Measurements from ENCODE around the gene MTHFD1L. TPM values are rescaled to one million over a fixed set of nuclear protein-coding genes. Genes with fewer than 3 reads are reported as not detected.

Gene MTHFD1L
- total RNA-seq, 4 donors from 2014 or later: 3.0 to 9.4 (median 5.2) TPM

DNA sequence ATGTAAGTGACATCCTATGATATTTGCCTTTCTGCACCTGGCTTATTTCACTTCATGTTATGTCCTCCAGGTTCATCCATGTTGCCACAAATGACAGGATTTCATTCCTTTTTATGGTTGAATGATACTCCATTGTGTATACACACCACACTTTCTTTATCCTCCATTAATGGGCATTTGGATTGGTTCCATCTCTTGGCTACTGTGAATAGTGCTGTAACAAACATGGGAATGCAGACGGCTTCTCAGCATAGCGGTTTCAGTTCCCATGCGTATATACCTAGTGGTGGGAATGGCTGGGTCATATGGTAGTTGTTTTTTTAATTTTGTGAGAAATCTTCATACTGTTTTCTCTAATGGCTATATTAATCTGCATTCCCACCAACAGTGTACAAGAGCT, 14.8 kb downstream of the MTHFD1L start:
- Histone ChIP-seq H3K4me1 (peaks cover 31% of the 10 kb centered on the region), H3K9me3 (no peaks in the 10 kb centered on the region), H3K27me3 (no peaks in the 10 kb centered on the region), H3K36me3 (no peaks in the 10 kb centered on the region), H3K4me3 (no peak overlapping the region), H3K27ac (no peak overlapping the region)
- WGBS: 95% methylated on average over 3 of the region's 3 CpGs
- DNase-seq (ENCODE audit: low spot score in 2 of 2): no peak
- TF ChIP-seq POLR2AphosphoS5 (IDR thresholded peaks at IDR 0.05) (no peak), POLR2A (IDR thresholded peaks at IDR 0.05) (no peak), EP300 (IDR thresholded peaks at IDR 0.05) (no peak)
- TF ChIP-seq, protein P1, sequence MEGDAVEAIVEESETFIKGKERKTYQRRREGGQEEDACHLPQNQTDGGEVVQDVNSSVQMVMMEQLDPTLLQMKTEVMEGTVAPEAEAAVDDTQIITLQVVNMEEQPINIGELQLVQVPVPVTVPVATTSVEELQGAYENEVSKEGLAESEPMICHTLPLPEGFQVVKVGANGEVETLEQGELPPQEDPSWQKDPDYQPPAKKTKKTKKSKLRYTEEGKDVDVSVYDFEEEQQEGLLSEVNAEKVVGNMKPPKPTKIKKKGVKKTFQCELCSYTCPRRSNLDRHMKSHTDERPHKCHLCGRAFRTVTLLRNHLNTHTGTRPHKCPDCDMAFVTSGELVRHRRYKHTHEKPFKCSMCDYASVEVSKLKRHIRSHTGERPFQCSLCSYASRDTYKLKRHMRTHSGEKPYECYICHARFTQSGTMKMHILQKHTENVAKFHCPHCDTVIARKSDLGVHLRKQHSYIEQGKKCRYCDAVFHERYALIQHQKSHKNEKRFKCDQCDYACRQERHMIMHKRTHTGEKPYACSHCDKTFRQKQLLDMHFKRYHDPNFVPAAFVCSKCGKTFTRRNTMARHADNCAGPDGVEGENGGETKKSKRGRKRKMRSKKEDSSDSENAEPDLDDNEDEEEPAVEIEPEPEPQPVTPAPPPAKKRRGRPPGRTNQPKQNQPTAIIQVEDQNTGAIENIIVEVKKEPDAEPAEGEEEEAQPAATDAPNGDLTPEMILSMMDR (IDR thresholded peaks at IDR 0.05): no peak

DNA sequence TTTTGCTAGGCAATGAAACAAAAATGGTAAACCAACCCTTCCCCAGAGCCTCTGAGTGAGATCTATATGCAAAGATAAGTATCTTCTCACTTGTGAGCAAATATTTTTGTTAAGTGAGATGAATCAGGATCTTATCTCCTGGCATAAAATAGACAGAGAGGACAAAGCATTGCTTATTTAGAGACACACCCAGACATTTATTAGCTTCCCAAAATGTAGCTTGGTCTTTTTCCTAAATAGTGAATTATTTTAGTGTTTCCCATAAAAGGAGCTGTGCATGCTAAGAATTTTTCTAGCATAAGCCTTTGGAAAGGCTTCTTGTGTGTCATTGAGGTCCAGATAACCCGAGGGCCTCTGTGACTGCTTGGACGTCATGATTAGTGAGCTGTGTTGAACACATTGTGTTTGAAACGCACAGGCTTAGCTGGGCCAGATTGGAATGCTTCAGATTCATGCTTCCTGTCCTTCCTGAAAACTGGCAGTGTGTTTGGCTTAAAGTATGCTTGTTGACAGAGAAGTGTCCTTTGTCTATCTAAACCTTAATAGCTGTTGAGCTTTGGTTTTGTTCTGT, 16.5 kb downstream of the MTHFD1L start:
- TF ChIP-seq POLR2AphosphoS5 (IDR thresholded peaks at IDR 0.05) (peak in 1 of 3 donors; percentile 14), EP300 (IDR thresholded peaks at IDR 0.05) (no peak), POLR2A (IDR thresholded peaks at IDR 0.05) (no peak)
- 13% methylated on average over 3 of the region's 3 CpGs for WGBS
- peak; percentile 68 to 75 for DNase-seq (ENCODE audit: low spot score in 2 of 2)
- Histone ChIP-seq H3K9me3 (no peaks in the 10 kb centered on the region), H3K27me3 (no peaks in the 10 kb centered on the region), H3K4me1 (peaks cover 21% of the 10 kb centered on the region), H3K36me3 (no peaks in the 10 kb centered on the region), H3K4me3 (no peak overlapping the region), H3K27ac (peak overlapping the region; percentile 56)

DNA sequence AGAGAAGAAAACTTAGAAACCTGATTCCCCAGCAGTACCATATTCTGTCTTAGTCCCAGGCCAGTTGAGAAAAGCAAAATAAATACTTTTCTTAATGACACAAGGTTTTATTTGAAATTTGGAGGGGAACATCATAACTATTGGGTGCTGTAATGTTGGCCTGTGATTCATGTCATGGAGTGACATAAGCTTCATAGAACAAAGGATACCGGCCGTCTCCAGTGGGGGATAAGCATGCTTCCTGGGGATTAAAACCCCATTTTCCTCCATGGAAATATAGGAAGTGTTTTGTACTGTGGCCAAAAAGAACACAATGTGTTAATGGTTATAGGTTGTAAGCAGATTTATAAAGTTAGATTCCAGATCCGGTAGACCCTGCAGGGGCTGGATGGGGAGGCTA, 18.0 kb downstream of the MTHFD1L start:
- Histone ChIP-seq H3K4me1 (peaks cover 21% of the 10 kb centered on the region), H3K4me3 (no peak overlapping the region), H3K9me3 (no peaks in the 10 kb centered on the region), H3K36me3 (no peaks in the 10 kb centered on the region), H3K27me3 (no peaks in the 10 kb centered on the region), H3K27ac (no peak overlapping the region)
- no peak for TF ChIP-seq POLR2A (IDR thresholded peaks at IDR 0.05)
- TF ChIP-seq EP300 (IDR thresholded peaks at IDR 0.05): no peak
- TF ChIP-seq, protein P1 (IDR thresholded peaks at IDR 0.05): no peak
- TF ChIP-seq POLR2AphosphoS5 (IDR thresholded peaks at IDR 0.05): no peak
- whole genome bisulfite sequencing: 55% methylated on average over 3 of the region's 3 CpGs
- DNase-seq (ENCODE audit: low spot score in 2 of 2): no peak

DNA sequence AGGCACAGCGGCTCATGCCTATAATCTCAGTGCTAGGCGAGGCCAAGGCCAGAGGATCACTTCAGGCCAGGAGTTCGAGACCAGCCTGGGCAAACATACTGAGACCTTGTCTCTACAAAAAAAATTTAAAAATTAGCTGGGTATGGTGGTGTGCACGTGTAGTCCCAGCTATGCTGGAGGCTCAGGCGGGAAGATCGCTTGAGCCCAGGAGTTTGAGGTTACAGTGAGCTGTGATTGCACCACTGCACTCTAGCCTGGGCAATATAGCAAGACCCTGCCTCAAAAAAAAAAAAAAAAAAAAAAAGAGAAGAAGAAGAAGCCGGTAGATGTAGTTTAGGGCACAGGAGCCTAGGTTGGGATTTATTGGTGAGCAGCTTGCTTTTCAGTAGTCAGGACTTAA, 20.7 kb downstream of the MTHFD1L start:
- Histone ChIP-seq H3K36me3 (no peaks in the 10 kb centered on the region), H3K27ac (no peak overlapping the region)
- peak in 1 of 2 donors; percentile 6 for DNase-seq (ENCODE audit: low spot score in 2 of 2)

DNA sequence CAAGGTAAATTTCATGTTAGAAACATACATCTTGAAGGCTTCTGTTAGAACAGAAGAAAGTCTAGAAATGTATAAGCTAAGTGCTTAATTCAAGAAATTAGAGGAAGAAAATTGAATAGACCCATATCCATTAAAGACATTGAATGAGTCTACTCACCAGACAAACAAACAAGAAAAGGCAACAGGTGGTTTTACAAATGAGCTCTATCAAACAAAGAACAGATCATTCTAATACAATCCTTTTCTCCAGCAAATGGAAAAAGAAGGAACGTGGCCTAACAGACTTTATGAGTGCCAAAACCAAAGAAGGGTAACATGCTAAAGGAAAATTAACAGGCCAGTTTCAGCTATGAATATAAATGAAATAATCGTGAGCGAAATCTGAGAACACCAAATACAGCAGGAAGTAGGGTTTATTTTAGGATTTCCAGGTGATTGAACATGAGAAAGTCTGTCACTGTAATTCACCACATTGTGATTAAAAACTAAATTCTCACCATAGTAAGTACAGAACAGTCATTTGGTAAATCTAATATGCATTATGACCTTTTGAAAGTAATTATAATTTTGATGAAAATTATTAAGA, 22.6 kb downstream of the MTHFD1L start:
- no peaks in the 10 kb centered on the region for H3K9me3 ChIP-seq
- DNase-seq (ENCODE audit: low spot score in 2 of 2): no peak
- no peaks in the 10 kb centered on the region for H3K27me3 ChIP-seq
- H3K4me3 ChIP-seq: no peak overlapping the region
- no peaks in the 10 kb centered on the region for H3K36me3 ChIP-seq
- H3K4me1 ChIP-seq: peaks cover 3% of the 10 kb centered on the region
- H3K27ac ChIP-seq: no peak overlapping the region
- TF ChIP-seq POLR2AphosphoS5 (IDR thresholded peaks at IDR 0.05): no peak
- no peak for TF ChIP-seq EP300 (IDR thresholded peaks at IDR 0.05)
- TF ChIP-seq POLR2A (IDR thresholded peaks at IDR 0.05): no peak
- TF ChIP-seq, protein P1 (IDR thresholded peaks at IDR 0.05): no peak
- WGBS: 72% methylated on average over 3 of the region's 3 CpGs

More for the DNA sequence above, 20.7 kb downstream of the MTHFD1L start:
- Histone ChIP-seq H3K9me3 (no peaks in the 10 kb centered on the region), H3K4me3 (no peak overlapping the region), H3K27me3 (no peaks in the 10 kb centered on the region), H3K4me1 (peaks cover 21% of the 10 kb centered on the region)
- TF ChIP-seq POLR2A (IDR thresholded peaks at IDR 0.05): no peak
- no peak for TF ChIP-seq EP300 (IDR thresholded peaks at IDR 0.05)
- TF ChIP-seq, protein P1 (IDR thresholded peaks at IDR 0.05): no peak
- no peak for TF ChIP-seq POLR2AphosphoS5 (IDR thresholded peaks at IDR 0.05)
- 96% methylated on average over 7 of the region's 7 CpGs for WGBS
